CD4-positive, alpha-beta T cell treated with Interleukin-15 for 4 hours (primary cell): ENCODE data around the gene TACO1.

Experiments used
- DNase-seq: peaks from one replicate; pipeline ENCODE4 v3.0.0-alpha.2; 2020; ENCODE audit warnings: low spot score

TACO1 gene

DNA sequence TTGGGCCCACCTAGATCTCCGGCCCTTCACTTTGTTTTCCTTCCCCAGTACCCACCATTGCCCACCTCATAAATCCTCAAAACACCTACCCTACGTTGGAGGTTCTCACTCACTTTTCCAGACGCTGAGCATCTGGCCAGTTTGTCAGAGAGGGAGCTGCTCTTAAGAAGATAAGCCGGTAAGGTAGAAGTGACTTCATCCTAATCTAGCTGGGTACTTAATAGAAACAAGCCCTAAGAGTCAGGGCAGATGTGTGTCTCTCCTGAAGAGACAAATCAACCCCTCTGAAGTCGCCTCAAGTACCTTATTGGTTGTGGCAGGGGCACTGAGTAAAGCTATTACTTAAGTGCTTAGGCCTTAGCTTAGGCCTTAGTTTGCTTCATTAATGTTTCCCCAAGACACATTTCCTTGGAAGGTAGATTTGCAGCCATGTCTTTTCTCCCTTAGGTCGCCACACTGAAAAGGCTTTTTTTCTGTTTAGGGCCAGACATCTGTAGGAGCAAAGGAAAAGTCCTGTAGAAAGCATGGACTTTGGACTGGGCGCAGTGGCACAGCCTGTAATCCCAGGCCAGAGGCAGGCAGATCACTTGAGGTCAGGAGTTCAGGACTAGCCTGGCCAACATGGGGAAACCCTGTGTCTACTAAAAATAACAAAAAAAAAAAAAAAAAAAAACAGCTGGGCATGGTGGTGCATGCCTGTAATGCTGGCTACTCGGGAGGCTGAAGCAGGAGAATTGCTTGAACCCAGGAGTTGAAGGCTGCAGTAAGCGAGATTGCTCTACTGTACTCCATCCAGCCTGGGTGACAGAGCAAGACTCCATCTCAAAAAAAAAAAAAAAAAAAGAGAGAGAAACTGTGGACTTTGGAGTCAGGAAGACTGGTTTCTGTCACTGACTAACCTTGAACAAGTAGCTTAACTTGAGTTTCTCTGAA is 1.0 kb downstream of the TACO1 start:
- no peak for DNase-seq

DNA sequence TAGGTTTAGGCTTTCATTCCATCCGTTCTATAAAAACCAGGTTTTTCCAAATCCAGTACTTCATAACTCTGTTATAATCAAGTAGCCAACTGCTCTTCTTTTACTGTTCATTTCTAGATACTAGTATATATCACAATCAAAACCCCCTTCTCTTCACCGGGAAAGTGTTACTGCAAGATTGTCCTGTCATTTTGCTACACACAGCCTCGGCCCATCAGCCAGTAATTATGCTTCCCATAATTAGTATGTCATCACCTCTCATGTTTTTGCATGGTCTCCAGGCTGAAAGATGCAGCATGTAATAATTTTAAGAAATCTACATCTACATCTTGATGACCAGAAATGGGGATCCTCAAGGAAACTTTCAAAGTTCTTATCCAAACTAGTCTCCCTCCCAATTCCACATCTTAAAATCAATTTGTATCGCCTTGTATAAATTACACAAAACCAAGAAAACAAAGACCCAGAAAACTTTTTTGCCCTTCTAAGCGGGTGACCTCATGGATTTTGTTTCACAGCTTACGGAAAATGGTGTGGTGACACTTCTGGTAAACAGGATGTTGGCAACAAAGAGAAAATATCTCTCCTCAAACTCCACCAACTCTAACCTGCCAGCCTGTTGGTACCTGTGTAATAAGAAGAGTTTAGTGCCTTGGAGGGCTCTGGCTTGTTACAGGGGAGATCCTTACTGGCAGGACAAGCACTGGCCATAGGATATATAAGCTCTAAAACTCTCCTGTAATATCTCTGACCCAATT is 9.3 kb downstream of the TACO1 start:
- peak; percentile 36 for DNase-seq

DNA sequence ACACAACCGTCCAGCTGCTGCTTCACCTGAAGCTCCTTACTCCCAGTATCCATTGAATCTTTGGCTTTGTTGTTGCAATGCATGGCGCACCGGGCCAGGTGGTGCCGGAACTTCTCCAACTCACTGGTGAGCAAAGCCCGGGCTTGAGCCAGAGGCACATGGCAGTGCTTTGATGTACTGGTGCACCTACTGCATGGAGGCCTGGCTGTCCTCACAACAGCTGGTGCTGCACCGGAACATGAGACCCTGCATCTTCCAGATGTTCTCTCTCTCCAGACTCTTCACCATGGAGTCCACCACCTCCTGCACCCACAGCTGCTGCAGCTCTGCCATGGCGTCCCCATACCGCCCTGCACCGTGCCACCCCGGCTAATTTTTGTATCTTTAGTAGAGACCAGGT is 10.2 kb downstream of the TACO1 start:
- no peak for DNase-seq

DNA sequence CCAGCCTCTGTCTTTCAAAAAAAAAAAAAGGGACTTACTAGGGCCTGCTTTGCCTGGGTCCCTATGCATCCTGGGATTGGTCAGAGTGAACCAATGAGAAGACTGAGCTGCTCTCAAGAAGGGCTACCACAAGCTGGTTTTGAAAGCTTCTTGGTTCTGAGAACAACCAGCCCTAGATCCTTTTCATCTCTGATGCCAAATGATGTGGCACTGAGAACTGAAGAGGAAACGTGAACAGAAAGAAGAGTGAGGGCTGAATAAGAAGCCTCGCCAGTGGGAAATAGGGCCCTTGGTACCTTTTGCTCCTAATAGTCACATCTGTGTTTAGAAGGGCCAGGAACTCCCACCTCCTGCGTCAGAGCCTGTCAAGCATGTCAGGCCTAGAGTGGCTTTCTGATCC is 10.7 kb downstream of the TACO1 start:
- peak; percentile 46 for DNase-seq

DNA sequence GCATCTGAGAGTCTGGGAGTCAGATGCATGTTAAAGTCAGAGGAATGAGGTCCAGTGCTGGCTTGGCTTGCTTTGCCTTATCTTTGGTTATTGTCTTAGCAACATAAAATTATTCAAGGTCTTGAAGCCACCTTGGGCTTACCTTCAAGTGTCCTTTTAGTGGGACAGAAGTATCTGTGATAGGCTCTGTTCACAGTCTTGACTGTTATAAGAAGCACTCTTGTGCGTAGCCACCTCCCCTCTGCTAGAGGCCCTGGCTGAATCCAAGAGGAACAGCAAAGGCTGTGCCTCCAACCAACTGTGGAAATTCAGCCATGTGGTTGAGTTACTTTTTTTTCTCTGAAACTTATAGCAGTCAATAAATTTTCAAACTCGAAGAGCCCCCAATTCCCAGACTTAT is 13.0 kb downstream of the TACO1 start:
- no peak for DNase-seq

DNA sequence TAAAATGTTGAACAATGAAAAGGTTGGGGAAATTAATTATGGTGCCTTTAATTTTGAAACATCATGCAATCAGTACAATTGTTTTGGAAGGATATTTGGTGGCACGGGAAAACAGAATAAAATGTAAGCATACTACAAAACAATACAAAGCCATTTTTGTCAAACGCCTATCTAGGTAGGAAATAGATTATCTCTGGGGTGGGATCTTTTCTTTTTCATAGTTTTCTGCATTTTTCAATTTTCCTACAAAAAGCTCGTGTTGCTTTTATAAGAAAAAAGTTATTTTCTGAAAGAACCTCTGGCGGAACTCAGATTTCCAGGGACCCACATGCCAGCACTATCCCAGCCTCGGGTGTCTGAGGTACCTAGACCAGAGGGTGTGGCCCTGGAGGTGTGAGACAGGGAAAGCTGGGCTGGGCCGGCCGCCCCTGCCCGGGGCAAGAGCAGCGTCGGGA is 20.6 kb downstream of the TACO1 start:
- DNase-seq, result no peak

DNA sequence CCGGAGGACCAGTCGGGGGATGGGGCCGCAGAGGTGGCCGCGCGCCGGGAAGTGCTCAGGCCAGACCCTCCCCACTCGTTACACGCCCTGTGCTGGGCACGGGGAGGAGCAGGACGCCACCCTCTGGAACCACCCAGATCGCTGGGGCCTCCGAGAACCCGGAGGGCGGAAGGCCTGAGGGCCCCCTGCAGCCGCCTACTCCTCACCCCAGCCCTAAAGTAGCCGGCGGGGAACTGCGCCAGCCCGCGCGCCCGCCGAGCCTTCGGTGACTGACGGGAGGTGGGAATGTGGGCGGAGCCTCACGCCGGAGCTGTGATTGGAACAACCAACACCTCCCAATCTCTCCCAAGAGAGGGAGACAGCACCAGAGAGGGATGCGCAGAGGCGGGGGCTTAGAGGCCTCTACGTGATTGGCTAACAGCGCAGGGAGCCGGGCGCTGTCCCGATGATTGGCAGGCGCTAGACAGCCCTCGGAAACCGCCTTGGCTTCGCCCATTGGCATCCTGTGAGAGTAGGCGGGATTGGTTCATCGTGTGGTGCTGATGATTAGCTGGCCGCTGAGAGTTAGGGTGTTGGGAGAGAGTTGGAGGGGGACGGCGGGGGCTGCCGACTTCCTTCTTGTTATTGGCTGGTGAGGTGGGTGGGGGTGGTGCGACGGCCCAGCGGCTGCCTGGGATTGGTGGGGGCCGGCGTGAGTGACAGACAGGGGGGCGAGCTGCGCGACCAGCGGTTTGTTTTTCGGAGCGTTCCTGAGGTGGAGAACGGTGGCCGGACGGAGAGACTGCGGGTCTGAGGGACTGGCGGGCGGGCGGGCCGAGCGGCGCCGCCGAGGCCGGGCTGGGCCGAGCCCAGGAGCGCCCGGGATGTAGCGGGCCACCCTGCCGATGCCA is 21.2 kb downstream of the TACO1 start, which contains the start of gene MAP3K3:
Gene MAP3K3 (plus strand): TSS at position 734 of the 890 bp plus-strand sequence. CDS start 343 bp downstream, outside the sequence.
- DNase-seq, result peak; percentile 99

DNA sequence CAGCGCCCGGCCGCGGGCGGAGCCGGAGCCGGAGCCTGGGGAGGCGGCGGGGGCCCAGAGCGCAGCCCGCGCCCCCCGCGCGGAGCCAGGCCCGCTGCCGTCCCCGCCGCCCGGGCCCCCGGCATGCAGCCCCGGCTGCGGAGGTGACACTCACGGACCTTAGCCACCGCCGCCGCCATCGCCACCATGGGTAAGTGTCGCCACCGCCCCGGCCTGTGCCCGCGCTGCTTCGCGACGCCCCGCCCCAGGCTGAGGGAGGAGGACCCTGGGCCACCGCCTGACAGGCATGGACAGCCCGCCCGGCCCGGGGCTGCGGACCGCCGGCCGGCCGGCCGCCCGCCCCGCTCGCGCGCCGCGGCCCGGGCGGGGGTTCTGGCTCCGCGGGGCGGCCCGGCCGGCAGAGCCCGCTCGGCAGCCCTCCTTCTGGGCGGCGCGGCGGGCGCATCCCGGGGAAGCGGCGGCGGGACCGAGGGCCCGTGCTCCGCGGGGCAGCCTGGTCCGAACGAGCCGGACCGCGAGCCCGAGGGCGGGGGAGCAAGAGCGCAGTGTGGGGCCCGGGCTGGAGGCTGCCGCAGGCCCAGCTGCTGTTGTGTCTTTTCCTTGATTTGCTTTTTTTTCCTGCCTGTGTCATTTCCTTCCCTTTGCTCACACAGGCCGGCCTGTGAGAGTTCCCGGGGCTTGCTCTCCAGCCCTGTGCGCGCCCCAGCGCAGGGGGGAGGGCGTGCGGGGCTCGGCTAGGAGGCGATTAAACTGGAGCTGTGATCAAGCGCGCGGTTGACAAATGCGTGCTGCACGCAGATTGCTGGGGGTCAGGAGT is 22.1 kb downstream of the TACO1 start:
- peak; percentile 40 for DNase-seq

DNA sequence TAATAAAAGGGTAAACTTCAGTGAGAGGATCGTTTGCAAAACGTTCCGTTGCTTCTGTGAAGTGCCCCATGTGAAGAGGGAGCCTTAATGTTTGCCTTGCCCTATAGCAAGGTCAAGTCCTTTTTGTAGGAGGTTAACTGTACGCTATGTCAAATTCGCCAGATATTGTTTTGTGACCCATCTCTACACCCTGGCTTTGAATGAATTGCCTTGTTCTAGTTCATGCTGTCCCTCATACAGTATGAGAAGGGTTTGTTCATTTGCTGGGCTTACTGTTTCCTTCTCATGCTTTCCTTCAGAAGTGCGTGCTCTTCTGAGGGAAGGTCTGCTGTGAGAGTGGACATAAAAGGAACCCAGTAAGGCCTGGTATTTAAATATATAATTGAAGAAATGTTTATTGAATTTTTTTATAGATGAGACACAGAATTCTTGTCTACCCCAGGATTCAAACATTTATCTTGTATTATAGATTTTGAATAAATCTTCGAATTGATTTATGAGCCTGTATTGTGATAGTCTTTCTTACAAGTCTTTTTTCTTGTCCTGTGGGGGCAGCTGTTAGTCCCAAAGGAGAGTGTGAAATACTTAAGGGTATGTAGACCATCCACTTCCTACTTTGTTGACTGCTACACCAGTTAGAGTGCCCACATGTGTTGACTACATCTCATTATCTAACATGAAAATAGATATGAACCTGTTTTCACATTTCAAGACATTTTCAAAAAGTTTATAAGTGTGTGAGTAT is 23.3 kb downstream of the TACO1 start:
- no peak for DNase-seq

DNA sequence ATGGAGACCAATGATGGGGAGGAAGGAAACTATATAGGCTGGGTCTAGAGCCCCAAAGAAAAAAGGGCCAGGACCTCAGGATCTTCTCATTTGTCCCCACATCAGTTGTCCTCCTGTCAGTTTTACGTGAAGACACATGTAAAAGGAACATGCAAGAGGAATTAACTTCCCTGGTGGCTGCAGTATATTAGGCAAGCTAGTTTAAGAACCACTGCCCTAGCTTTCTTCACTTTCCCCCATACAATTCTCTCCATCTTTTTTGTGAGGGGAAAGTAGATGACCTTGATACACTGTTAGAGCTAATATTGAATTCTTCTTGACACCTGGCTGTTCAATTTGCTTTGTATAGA is 23.8 kb downstream of the TACO1 start:
- DNase-seq, result no peak

DNA sequence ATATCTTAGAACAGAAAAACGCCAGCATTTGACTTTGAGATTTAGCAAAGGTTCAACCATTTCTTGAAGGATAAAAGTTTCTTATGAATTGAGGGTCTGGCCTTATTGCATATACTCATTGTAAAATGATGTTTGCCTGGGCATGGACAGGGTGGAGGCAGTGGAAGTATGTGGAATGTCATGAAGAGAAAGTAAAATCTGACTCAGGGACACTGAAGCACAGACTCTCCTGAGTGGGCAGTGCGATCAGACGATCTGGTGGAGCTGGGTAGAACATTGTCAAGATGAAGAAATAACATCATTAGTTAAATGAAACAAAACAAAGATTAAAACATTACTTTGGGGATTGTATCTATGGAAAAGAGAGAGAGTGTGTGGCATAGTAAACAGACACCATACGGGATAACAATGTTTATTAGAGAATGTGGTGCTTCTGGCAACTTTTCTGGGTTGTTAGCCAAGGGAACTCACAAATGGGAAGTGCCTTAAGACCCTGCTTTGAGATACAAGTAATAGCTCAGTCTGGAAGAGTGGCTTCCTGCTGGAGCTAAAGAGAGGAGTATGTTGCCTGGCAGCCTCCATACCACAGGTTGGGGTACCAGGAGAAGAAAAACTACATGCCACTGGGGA is 26.0 kb downstream of the TACO1 start:
- DNase-seq, result no peak

DNA sequence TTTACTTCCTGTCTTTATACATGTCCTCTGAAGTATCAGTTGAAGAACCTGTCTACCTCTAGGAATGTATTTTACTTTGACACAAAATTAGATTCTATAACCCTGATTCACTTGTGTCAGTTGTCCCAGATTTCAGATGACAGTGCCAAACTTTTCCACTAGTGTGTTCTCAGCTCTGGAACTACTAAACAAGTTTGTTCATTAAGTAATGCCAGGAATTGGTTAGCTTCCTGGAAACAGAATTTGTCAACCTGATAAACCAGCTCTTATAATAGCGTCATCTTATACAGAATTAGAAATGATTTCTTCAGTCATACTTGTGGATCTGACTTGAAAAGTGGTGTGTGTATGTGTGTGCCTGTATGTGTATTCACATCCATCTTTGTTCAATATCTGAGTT is 28.9 kb downstream of the TACO1 start:
- DNase-seq, result no peak

DNA sequence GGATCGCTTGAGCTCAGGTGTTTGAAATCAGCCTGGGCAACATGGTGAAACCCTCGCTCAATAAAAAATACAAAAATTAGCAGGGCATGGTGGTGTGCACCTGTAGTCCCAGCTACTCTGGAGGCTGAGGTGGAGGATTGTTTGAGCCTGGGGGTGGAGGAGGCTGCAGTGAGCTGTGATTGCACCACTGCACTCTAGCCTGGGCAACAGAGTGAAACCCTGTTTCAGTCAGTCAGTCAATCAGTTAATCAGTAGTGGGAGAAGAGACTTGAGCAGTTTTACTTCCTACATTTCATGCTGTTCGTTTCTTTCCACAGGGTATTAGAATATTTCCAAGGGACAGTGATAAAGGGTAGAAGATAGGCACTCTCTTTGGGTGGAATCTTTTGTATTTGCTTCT is 30.4 kb downstream of the TACO1 start:
- DNase-seq, result no peak

DNA sequence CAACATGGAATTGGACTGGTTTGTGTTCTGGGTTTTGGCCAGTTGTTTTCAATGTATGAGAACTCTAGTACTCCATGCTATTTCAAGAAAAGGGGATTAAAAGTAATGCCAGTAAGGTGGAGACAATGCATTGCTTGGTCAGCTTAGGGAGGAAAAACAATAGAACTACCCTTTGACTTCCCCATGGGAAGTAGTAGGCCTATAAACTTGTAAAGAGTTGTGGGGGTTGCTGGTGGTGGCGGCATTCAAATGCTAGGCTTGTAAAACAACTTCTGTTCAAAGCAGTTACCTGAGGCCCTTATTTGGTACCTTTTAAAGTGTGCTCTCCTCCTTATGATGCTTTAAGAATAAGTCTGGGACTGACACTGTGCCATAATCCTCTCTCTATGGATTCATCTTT is 30.9 kb downstream of the TACO1 start:
- DNase-seq, result no peak

DNA sequence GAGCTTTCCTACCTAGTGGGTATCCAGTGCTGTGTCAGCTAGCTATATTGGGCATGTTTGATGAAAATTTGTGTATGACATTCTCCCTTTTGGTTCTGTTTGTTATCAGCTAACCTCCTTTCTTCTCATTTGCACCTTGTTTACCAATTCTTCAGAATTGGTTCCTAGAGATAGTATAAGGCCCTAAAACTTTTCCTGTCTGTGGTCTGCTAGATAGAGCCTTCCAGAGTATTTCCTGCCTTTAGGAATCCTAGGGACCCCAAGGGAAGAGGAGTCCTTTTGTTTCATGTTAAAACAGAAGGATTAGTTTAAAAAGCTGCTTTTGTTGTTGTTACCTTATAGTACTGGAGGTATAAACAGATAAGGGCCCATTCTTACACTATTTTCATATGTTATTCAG is 33.0 kb downstream of the TACO1 start:
- DNase-seq, result no peak

DNA sequence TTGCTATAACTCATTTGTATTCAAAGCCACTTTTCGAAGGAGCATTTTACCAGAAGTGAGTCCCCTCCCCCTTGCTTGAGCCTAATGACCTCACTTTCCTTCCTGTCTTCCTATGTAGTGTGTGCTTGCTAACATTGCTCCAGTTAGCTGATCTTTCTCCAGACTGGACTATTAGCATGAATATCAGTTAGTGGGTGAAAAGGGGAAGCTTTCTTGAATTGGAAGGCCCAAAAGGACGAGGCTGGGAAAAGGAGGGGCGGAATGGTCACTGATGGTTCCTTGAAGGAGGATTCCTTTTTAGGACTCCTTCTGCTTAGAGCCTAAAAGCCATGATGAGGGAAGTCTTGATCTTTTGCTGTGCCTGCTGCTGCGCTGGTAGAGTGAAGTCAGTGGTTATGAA is 33.5 kb downstream of the TACO1 start:
- no peak for DNase-seq

DNA sequence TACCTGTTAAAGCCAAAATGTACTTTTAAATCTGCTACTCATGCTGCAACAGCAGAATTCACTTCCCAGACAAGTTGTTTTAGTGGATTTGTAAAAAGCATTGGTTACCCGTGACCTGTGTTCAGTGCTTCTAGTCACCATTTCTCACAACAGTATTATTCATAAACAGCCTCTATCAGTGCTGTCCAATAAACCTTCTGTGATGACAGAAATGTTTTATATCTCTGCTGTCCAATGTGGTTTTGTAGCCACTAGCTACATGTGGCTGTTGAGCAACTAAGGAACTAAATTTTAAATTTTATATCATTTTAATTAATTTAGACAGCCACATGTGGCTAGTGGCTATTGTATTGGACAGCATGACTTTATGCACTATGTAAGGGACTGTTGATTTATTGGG is 34.1 kb downstream of the TACO1 start:
- no peak for DNase-seq

DNA sequence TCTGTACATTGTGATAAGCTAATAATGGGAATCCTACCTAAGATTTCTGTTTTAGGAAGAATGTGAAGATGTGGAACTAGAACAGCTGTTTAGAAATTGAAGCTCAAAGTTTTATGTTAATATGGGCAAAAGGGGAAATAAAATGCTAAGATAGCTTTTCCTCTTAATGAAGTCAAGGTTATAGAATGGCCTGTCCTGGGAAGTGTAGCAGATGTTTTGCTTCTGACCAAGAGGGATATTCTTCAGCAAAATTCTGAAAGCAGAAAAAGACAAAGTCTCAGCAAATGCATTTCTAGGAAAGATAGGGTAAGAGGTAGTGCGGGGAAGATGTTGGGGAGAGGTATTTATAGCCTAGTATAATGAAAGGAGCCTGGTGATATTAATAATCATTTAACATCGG is 34.6 kb downstream of the TACO1 start:
- no peak for DNase-seq

DNA sequence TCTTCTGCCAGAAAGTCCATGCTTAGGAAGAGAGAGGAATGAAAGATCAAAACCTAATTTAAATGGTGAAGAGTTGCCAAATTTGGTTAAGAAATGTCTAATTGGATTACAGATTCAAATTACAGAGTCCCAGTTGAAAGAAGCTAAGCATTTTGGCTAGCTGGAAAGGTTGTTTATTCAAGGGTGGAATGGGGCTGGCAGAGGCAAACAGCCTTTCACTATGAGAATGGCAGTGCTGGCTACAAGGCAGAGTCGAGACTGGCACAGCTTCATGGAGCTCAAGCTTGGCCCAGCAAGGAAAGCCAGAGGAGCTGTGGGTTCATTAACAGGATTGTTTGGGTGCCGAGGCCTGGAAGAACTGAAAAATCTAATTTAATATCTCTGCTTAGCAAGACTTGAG is 35.1 kb downstream of the TACO1 start:
- no peak for DNase-seq

DNA sequence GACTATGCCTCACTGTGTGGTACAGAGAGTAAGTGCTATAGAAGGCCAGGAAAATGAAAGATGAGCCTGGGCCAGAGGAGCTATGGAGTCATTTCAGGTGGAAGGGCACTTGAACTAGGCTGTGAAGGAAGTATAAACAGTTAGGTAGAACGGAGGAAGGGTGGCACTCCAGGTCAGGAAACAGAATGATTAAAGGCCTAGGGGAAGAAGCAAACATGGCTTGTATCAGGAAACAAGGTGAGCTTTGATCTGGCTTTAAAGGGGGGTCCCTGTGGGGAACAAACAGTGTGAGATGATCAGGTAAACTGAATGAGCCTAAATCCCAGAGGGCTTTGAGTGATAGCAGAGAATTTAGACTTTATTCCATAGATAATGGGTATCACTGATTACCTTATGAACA is 38.4 kb downstream of the TACO1 start:
- no peak for DNase-seq
